GM23248 (cell line): Measurements from ENCODE around the gene TUBB6.

Experiments used
- EZH2 ChIP-seq: fragments of 200-600 bp; sonication (generic); IDR thresholded peaks from 2 replicates; pipeline ENCODE4 v1.6.1; 2018; ENCODE audit warnings: antibody characterized with exemption, mild to moderate bottlenecking; ENCODE audit not compliant: insufficient read depth, poor library complexity, severe bottlenecking
- EZH2phosphoT487 ChIP-seq: fragments of 200-600 bp; sonication (generic); IDR thresholded peaks from 2 replicates; pipeline ENCODE4 v1.6.1; 2018; ENCODE audit warnings: antibody characterized with exemption, moderate library complexity, mild to moderate bottlenecking, low read depth; ENCODE audit not compliant: insufficient read depth

DNA sequence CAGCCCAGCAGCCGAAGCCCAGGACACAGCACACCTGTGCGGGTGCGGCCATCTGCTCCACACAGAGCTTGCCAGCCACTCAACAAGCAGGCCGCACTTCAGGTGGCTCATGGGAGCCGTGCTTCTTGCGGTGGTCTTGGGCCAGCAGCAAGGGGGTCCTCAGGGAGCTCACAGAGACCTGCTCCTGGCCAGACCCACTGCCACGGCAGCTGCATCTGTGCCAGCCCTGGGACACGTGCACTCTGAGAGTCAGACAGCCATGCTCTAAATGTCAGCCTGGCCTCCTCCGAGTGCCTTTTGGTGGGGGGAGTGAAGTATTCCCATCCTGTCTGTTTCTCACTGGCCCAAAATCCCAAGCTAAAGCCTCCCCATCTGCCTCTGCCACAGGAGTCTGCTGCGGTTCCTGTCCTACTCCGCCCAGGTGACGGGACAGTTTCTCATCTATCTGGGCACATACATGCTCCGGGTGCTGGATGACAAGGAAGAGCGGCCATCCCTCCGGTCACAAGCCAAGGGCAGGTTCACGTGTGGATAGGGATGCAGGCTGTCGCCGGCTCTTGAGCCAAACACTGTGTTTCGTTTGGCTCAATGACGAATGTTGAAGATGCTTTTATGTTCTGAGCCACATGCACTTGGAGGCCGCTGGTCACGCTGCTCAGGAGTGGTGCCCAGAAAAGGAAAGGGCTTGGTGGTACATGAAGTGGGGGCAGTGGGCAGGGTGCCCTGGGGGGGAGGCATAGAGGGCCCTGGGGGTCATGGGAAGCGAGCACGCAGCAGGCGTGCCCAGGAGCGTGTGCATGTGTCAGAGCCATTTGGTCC, 31.1 kb upstream of the TUBB6 start:
- TF ChIP-seq EZH2phosphoT487 (no peak), EZH2 (no peak)
